ENCODE data around the gene ZFP91. TPM values are rescaled to one million over a fixed set of nuclear protein-coding genes. Genes with fewer than 3 reads are reported as not detected.

ZFP91 gene
- polyA plus RNA-seq, 1 of the 3 experiments (the other 2 are of a cell fraction) = 12.2 TPM

DNA sequence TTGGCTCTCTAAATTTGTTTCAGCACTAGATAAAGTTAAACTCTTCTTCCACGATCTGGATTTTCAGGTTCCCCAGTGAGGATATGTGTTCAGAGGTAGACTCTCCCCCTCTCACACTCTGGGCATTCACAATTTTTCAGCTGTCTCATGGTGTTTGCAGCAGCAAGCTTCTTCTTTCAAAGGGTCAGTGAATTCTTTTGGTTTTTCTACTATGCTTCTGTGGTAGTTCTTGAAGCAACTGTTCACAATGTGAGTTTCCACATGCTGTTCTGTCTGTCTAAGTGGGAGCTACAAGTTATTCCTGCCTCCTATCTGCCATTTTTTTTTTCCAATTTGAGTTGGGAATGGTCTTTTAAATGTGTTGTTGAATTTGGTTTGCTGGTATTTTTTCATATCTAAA lies 69.0 kb downstream of the ZFP91 start:
- ChIA-PET POLR2A (no interaction called here), CTCF (interaction anchor here (1.7 kb wide), 1 partner anchor 141 kb away, joined by 5 read pairs; no protein-coding TSS in a partner anchor)
- H3K9me2 ChIP-seq = no peaks in the 10 kb centered on the region
- H3K9ac ChIP-seq = no peak overlapping the region
- H3K4me1 ChIP-seq (ENCODE audit: control insufficient read depth in 1 of 2, insufficient read depth in 2 of 2, low read depth in 1 of 2, low read length in 1 of 2) = no peaks in the 10 kb centered on the region
- no peaks in the 10 kb centered on the region for H3K27me3 ChIP-seq (ENCODE audit: insufficient read depth)
- no peaks in the 10 kb centered on the region for H3K9me3 ChIP-seq
- WGBS (ENCODE audit: low lambda C conversion rate) = 0% methylated on average over 1 of the region's 1 CpG
- H3K79me2 ChIP-seq (ENCODE audit: insufficient read depth) = no peaks in the 10 kb centered on the region
- DNase-seq = no peak
- H4K20me1 ChIP-seq (ENCODE audit: insufficient read depth) = no peaks in the 10 kb centered on the region
- H2AFZ ChIP-seq (ENCODE audit: low read depth) = no peak overlapping the region
- no peak overlapping the region for H3K4me2 ChIP-seq
- no peak overlapping the region for H3K4me3 ChIP-seq (ENCODE audit: low read depth in 2 of 2, low read length in 1 of 2)
- TF ChIP-seq FOXM1 (IDR thresholded peaks at IDR 0.05; ENCODE audit: low read depth) (no peak), YY1 (IDR thresholded peaks at IDR 0.05; ENCODE audit: low read depth) (no peak), GATA2 (CRISPR knock-in tag; IDR thresholded peaks at IDR 0.05) (no peak), EZH2phosphoT487 (IDR thresholded peaks at IDR 0.05; ENCODE audit: borderline replicate concordance, low read depth) (no peak), JUND (IDR thresholded peaks at IDR 0.05) (no peak), MXI1 (IDR thresholded peaks at IDR 0.05; ENCODE audit: low read depth, low read length) (no peak), ELF1 (IDR thresholded peaks at IDR 0.05) (no peak), FOXJ3 (CRISPR knock-in tag; IDR thresholded peaks at IDR 0.05) (no peak), RCOR1 (IDR thresholded peaks at IDR 0.05; ENCODE audit: low read length) (no peak), GABPA (IDR thresholded peaks at IDR 0.05; ENCODE audit: low read depth) (no peak), RAD21 (IDR thresholded peaks at IDR 0.05; ENCODE audit: low read length) (no peak), SIN3A (IDR thresholded peaks at IDR 0.05; ENCODE audit: borderline replicate concordance, low read depth, low read length) (no peak), SMC3 (IDR thresholded peaks at IDR 0.05; ENCODE audit: low read depth, low read length) (no peak)
- no peaks in the 10 kb centered on the region for H3K36me3 ChIP-seq (replicated peaks in 1 of 2; ENCODE audit: control insufficient read depth in 1 of 2, insufficient read depth in 2 of 2, low read length in 1 of 2)
- no peaks in the 10 kb centered on the region for H3F3A ChIP-seq (replicated peaks; ENCODE audit: insufficient read depth)
- no peak overlapping the region for H3K27ac ChIP-seq (ENCODE audit: low read depth in 2 of 2, low read length in 1 of 2)

DNA sequence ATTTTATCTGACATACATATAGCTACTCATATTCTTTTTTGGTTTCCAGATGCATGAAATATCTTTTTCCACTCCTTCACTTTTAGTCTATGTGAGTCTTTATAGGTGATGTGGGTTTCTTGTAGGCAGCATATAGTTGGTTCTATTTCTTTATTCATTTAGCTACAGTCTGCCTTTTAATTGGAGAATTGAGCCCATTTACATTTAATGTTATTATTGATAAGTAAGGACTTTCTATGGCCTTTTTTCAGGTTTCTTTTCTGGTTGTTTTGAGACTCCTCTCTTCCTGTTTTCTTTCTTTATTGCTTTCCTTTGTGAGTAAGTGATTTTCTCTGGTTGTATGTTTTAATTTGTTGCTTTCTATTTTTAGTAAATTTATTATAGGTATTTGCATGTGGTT lies 70.8 kb downstream of the ZFP91 start:
- H3K79me2 ChIP-seq (ENCODE audit: insufficient read depth) = no peaks in the 10 kb centered on the region
- no peaks in the 10 kb centered on the region for H3K27me3 ChIP-seq (ENCODE audit: insufficient read depth)
- ChIA-PET CTCF (interaction anchor here (2.0 kb wide), 1 partner anchor 139 kb away, joined by 7 read pairs; no protein-coding TSS in a partner anchor), POLR2A (no interaction called here)
- no peaks in the 10 kb centered on the region for H3K9me2 ChIP-seq
- H3K4me1 ChIP-seq (ENCODE audit: control insufficient read depth in 1 of 2, insufficient read depth in 2 of 2, low read depth in 1 of 2, low read length in 1 of 2) = no peaks in the 10 kb centered on the region
- H3K4me3 ChIP-seq (ENCODE audit: low read depth in 2 of 2, low read length in 1 of 2) = no peak overlapping the region
- H3F3A ChIP-seq (replicated peaks; ENCODE audit: insufficient read depth) = no peaks in the 10 kb centered on the region
- H3K36me3 ChIP-seq (replicated peaks in 1 of 2; ENCODE audit: control insufficient read depth in 1 of 2, insufficient read depth in 2 of 2, low read length in 1 of 2) = no peaks in the 10 kb centered on the region
- no peak for TF ChIP-seq MEF2A (IDR thresholded peaks at IDR 0.05; ENCODE audit: borderline replicate concordance, low read depth)
- no peak for TF ChIP-seq RCOR1 (IDR thresholded peaks at IDR 0.05; ENCODE audit: low read length)
- TF ChIP-seq EP300 (IDR thresholded peaks at IDR 0.05; ENCODE audit: borderline replicate concordance in 1 of 2, low read depth in 1 of 2, low read length in 1 of 2) = no peak
- no peak for TF ChIP-seq GATA2 (CRISPR knock-in tag; IDR thresholded peaks at IDR 0.05)
- no peak for TF ChIP-seq FOSL2 (IDR thresholded peaks at IDR 0.05; ENCODE audit: borderline replicate concordance, low read depth)
- no peak for TF ChIP-seq POLR2AphosphoS5 (IDR thresholded peaks at IDR 0.05; ENCODE audit: low read depth, low read length)
- no peak for TF ChIP-seq TEAD4 (IDR thresholded peaks at IDR 0.05; ENCODE audit: borderline replicate concordance, insufficient read depth)
- no peak for TF ChIP-seq RFX5 (IDR thresholded peaks at IDR 0.05; ENCODE audit: low read length)
- TF ChIP-seq, protein P1, sequence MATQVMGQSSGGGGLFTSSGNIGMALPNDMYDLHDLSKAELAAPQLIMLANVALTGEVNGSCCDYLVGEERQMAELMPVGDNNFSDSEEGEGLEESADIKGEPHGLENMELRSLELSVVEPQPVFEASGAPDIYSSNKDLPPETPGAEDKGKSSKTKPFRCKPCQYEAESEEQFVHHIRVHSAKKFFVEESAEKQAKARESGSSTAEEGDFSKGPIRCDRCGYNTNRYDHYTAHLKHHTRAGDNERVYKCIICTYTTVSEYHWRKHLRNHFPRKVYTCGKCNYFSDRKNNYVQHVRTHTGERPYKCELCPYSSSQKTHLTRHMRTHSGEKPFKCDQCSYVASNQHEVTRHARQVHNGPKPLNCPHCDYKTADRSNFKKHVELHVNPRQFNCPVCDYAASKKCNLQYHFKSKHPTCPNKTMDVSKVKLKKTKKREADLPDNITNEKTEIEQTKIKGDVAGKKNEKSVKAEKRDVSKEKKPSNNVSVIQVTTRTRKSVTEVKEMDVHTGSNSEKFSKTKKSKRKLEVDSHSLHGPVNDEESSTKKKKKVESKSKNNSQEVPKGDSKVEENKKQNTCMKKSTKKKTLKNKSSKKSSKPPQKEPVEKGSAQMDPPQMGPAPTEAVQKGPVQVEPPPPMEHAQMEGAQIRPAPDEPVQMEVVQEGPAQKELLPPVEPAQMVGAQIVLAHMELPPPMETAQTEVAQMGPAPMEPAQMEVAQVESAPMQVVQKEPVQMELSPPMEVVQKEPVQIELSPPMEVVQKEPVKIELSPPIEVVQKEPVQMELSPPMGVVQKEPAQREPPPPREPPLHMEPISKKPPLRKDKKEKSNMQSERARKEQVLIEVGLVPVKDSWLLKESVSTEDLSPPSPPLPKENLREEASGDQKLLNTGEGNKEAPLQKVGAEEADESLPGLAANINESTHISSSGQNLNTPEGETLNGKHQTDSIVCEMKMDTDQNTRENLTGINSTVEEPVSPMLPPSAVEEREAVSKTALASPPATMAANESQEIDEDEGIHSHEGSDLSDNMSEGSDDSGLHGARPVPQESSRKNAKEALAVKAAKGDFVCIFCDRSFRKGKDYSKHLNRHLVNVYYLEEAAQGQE (IDR thresholded peaks at IDR 0.05; ENCODE audit: low read depth, low read length) = no peak
- TF ChIP-seq, protein P2, sequence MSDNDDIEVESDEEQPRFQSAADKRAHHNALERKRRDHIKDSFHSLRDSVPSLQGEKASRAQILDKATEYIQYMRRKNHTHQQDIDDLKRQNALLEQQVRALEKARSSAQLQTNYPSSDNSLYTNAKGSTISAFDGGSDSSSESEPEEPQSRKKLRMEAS (IDR thresholded peaks at IDR 0.05; ENCODE audit: low read depth) = no peak
- no peak for TF ChIP-seq SMC3 (IDR thresholded peaks at IDR 0.05; ENCODE audit: low read depth, low read length)
- TF ChIP-seq, protein P3, sequence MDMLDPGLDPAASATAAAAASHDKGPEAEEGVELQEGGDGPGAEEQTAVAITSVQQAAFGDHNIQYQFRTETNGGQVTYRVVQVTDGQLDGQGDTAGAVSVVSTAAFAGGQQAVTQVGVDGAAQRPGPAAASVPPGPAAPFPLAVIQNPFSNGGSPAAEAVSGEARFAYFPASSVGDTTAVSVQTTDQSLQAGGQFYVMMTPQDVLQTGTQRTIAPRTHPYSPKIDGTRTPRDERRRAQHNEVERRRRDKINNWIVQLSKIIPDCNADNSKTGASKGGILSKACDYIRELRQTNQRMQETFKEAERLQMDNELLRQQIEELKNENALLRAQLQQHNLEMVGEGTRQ (IDR thresholded peaks at IDR 0.05; ENCODE audit: borderline replicate concordance, low read depth, low read length) = no peak
- H3K27ac ChIP-seq (ENCODE audit: low read depth in 2 of 2, low read length in 1 of 2) = no peak overlapping the region
- H3K9me3 ChIP-seq = no peaks in the 10 kb centered on the region
- no peak overlapping the region for H3K4me2 ChIP-seq
- H2AFZ ChIP-seq (ENCODE audit: low read depth) = no peak overlapping the region
- no peaks in the 10 kb centered on the region for H4K20me1 ChIP-seq (ENCODE audit: insufficient read depth)
- H3K9ac ChIP-seq = no peak overlapping the region
- DNase-seq = no peak
